Gastrocnemius medialis (tissue), 4 donors: Measurements from ENCODE around the gene PRLH. TPM values are rescaled to one million over a fixed set of nuclear protein-coding genes. Genes with fewer than 3 reads are reported as not detected.
A peak's percentile ranks its signal among the peaks of the same experiment; 100 is the strongest.

Experiments
- ATAC-seq, 2 donors: fragments of 150-250 bp; one replicate each; pipeline ENCODE4 v1.9.1; 2016
- DNase-seq, 2 donors: peaks; one replicate each; pipeline ENCODE4 v3.0.0-alpha.2; 2019
- H3K27ac ChIP-seq, 4 donors: fragments of 200-600 bp; sonication (generic); 1 replicate in 1 of 4; 2 replicates in 3 of 4; pipeline ENCODE4 v1.5.1; 2016 to 2018; ENCODE audit warnings: mild to moderate bottlenecking in 2 of 4, moderate library complexity in 1 of 4
- H3K27me3 ChIP-seq, 3 donors: fragments of 200-600 bp; sonication (generic) in 2 of 3; 1 replicate in 1 of 3; 2 replicates in 2 of 3; pipeline versions ENCODE4 v1.5.1 to v1.6.0; 2016 to 2019; ENCODE audit warnings: mild to moderate bottlenecking in 1 of 3, moderate library complexity in 1 of 3
- H3K36me3 ChIP-seq, 2 donors: fragments of 200-600 bp; sonication (generic) in 1 of 2; one replicate each; pipeline ENCODE4 v1.5.1; 2017 to 2018
- H3K4me1 ChIP-seq, 2 donors: fragments of 200-600 bp; sonication (generic) in 1 of 2; one replicate each; pipeline ENCODE4 v1.5.1; 2016 to 2017; ENCODE audit warnings: mild to moderate bottlenecking in 2 of 2
- H3K4me3 ChIP-seq, 4 donors: fragments of 200-600 bp; sonication (generic) in 3 of 4; 1 replicate in 1 of 4; 2 replicates in 3 of 4; pipeline ENCODE4 v1.5.1; 2016 to 2019; ENCODE audit warnings: mild to moderate bottlenecking in 2 of 4
- H3K9me3 ChIP-seq, 3 donors: fragments of 200-600 bp; sonication (generic) in 2 of 3; 1 replicate in 1 of 3; 2 replicates in 2 of 3; pipeline ENCODE4 v1.5.1; 2016 to 2019
- POLR2A ChIP-seq, 2 donors: fragments of 450-650 bp; IDR thresholded peaks; one replicate each; pipeline ENCODE4 v1.6.1; 2017; ENCODE audit warnings: antibody characterized with exemption in 2 of 2, mild to moderate bottlenecking in 2 of 2, moderate library complexity in 2 of 2
- in situ Hi-C, 4 donors: fragments of 200-750 bp; cut with MboI; loops; one replicate each; pipeline versions ENCODE4 v1.15.0 to v1.8.0; 2017; ENCODE audit warnings: low sequenced_read_pairs in 4 of 4
- intact Hi-C: fragments of 100-400 bp; cut with DNase I; formaldehyde crosslinking; loops from one replicate; pipeline ENCODE4 v1.15.1; 2023; ENCODE audit warnings: low total_unique reads
- total RNA-seq, 4 donors: library from RNA; depleted of rRNA; stranded (reverse); fragments of >200 nt; gene quantifications; one replicate each; pipeline versions ENCODE4 v1.1.0 to v1.2.3, GENCODE V29; 2016
- TF ChIP-seq, protein P1 (sequence below), 5 experiments: fragments of 450-650 bp in 3 of 5; fragments of 200-600 bp in 2 of 5; sonication (generic) in 2 of 5; IDR thresholded peaks in 4 of 5; conservative IDR thresholded peaks in 1 of 5; 1 replicate in 4 of 5; 2 replicates in 1 of 5; pipeline ENCODE4 v1.5.1; 2016 to 2019; ENCODE audit warnings: antibody characterized with exemption in 5 of 5, mild to moderate bottlenecking in 3 of 5, moderate library complexity in 3 of 5

Gene PRLH
- total RNA-seq, 4 donors from 2014 or later: not detected

DNA sequence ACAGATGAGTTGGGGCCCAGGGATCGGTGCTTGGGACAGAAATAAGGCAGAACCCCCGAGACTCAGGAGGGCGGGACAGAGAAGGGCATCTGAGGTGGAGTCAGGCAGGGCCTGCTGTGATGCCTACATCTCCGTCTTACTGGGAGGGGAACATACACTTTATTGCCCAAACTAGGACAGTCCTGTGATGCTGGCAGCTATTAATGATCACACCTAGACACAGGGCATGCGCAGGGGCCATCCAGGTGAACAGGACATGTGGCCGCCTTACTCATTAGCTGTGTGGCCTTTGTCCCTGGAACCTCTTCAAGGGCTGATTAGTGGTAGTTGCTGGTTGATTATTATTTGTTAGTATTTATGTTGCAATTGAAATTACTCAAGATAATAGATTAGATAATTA, 46.1 kb upstream of the PRLH start:
- intact Hi-C loops (no loop called here), in situ Hi-C loops (no loop called here)
- DNase-seq: no peak
- Histone ChIP-seq H3K27ac (no peak overlapping the region), H3K9me3 (no peaks in the 10 kb centered on the region), H3K27me3 (no peaks in the 10 kb centered on the region), H3K4me1 (peaks cover 5 to 7% of the 10 kb centered on the region in 2 donors), H3K36me3 (no peaks in the 10 kb centered on the region), H3K4me3 (no peak overlapping the region)
- TF ChIP-seq, protein P1, sequence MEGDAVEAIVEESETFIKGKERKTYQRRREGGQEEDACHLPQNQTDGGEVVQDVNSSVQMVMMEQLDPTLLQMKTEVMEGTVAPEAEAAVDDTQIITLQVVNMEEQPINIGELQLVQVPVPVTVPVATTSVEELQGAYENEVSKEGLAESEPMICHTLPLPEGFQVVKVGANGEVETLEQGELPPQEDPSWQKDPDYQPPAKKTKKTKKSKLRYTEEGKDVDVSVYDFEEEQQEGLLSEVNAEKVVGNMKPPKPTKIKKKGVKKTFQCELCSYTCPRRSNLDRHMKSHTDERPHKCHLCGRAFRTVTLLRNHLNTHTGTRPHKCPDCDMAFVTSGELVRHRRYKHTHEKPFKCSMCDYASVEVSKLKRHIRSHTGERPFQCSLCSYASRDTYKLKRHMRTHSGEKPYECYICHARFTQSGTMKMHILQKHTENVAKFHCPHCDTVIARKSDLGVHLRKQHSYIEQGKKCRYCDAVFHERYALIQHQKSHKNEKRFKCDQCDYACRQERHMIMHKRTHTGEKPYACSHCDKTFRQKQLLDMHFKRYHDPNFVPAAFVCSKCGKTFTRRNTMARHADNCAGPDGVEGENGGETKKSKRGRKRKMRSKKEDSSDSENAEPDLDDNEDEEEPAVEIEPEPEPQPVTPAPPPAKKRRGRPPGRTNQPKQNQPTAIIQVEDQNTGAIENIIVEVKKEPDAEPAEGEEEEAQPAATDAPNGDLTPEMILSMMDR (IDR thresholded peaks at IDR 0.05 in 4 of 5, conservative IDR thresholded peaks at IDR 0.05 in 1 of 5): no peak
- TF ChIP-seq POLR2A (IDR thresholded peaks at IDR 0.05): no peak
- ATAC-seq: no peak

DNA sequence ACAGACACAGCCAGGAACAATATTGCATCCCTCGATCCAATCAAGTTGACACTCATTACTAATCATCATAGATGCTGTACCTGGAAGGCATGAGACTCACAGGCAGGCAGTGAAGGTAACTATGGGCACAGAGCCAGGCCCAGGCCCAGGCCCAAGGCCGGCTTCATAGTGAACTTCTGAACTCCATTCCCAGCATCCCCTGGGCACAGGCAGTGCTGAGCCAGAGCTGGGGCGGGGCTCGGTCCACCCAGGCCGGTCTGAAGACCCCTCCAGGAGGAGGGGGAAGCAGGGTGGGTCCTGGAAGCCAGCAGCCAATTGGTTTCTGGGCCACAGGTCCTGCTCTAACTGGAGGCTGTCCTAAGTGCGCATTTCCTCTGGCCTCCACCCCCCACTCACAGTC, 41.7 kb upstream of the PRLH start:
- ATAC-seq (no peak), DNase-seq (no peak)
- intact Hi-C loops: no loop called here
- Histone ChIP-seq H3K4me3 (no peak overlapping the region), H3K9me3 (no peaks in the 10 kb centered on the region), H3K27ac (no peak overlapping the region), H3K36me3 (no peaks in the 10 kb centered on the region), H3K4me1 (no peaks in the 10 kb centered on the region), H3K27me3 (no peaks in the 10 kb centered on the region)
- TF ChIP-seq, protein P1 (IDR thresholded peaks at IDR 0.05 in 4 of 5, conservative IDR thresholded peaks at IDR 0.05 in 1 of 5): no peak
- no peak for TF ChIP-seq POLR2A (IDR thresholded peaks at IDR 0.05)
- in situ Hi-C loops: no loop called here

DNA sequence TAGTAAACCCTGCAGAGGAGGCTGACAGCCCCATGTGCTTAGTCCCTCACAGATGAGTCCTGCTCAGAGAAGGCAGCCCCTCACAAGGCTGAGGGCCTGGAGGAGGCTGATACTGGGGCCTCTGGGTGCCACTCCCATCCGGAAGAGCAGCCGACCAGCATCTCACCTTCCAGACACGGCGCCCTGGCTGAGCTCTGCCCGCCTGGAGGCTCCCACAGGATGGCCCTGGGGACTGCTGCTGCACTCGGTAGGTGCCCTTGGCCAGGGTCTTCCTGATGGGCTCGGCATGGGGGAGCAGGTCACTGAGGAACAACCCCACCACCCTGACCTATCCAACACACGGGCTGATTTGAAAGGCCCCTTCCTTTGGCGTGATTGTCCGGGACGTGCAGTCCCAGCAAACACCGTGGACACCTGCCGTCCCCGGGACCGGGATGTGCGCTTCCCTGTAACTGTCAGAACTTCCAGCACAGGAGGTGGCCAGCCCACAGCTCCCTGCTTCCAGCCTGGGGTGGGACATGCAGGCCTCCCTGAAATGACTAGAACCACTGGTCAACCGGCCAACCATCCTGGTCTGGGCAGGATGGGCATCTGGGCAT, 40.7 kb upstream of the PRLH start:
- Histone ChIP-seq H3K36me3 (no peaks in the 10 kb centered on the region), H3K4me1 (no peaks in the 10 kb centered on the region), H3K4me3 (no peak overlapping the region), H3K27me3 (no peaks in the 10 kb centered on the region), H3K27ac (no peak overlapping the region), H3K9me3 (no peaks in the 10 kb centered on the region)
- in situ Hi-C loops: no loop called here
- intact Hi-C loops: no loop called here
- TF ChIP-seq, protein P1 (IDR thresholded peaks at IDR 0.05 in 4 of 5, conservative IDR thresholded peaks at IDR 0.05 in 1 of 5): no peak
- no peak for TF ChIP-seq POLR2A (IDR thresholded peaks at IDR 0.05)
- ATAC-seq (no peak), DNase-seq (no peak)

DNA sequence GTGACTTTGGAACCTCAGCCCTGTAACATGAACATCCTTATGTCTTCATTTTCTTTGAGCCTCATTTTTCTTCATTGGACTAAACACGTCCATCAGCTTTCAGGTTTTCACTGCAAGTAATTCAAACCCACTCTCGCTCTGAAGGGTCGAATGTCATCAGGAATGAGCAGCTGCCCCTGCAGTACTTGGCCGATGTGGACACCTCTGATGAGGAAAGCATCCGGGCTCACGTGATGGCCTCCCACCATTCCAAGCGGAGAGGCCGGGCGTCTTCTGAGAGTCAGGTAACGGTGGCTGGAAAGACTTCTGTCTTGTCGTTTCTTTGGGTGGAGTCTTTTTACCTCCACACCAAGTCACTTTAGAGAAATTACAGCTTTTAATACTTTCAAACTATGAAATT, 39.1 kb upstream of the PRLH start:
- Histone ChIP-seq H3K4me1 (no peaks in the 10 kb centered on the region), H3K27ac (no peak overlapping the region), H3K27me3 (no peaks in the 10 kb centered on the region), H3K36me3 (no peaks in the 10 kb centered on the region), H3K9me3 (no peaks in the 10 kb centered on the region), H3K4me3 (no peak overlapping the region)
- peak in 1 of 2 donors; percentile 54 for DNase-seq
- in situ Hi-C loops: no loop called here
- intact Hi-C loops: no loop called here
- TF ChIP-seq POLR2A (IDR thresholded peaks at IDR 0.05): no peak
- TF ChIP-seq, protein P1 (IDR thresholded peaks at IDR 0.05 in 4 of 5, conservative IDR thresholded peaks at IDR 0.05 in 1 of 5): no peak
- ATAC-seq: peak; percentile 37 to 77

DNA sequence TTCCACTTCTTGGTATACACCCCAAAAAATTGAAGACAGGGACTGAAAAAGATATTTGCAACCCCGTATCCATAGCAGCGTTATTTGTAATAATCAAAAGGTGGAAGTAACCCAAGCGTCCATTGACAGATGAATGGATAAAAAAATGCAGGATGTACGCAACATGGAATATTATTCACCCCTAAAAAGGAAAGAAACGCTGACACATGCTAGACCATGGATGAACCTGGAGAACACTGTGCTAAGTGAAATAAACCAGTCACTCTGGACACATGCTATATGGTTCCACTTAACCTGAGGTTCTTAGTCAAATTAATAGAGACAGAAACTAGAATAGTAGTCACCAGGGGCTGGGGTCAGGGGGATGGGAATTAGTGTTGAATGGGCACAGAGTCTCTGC, 38.6 kb upstream of the PRLH start:
- Histone ChIP-seq H3K27ac (no peak overlapping the region), H3K27me3 (no peaks in the 10 kb centered on the region), H3K4me1 (no peaks in the 10 kb centered on the region), H3K4me3 (no peak overlapping the region), H3K9me3 (no peaks in the 10 kb centered on the region), H3K36me3 (no peaks in the 10 kb centered on the region)
- intact Hi-C loops: no loop called here
- DNase-seq (no peak), ATAC-seq (no peak)
- TF ChIP-seq POLR2A (IDR thresholded peaks at IDR 0.05): no peak
- TF ChIP-seq, protein P1 (IDR thresholded peaks at IDR 0.05 in 4 of 5, conservative IDR thresholded peaks at IDR 0.05 in 1 of 5): no peak
- in situ Hi-C loops: no loop called here
